GM18508 (cell line): ENCODE measurements around the gene DEUP1.

Experiments
- ATAC-seq: cut with Tn5 transposase; IDR thresholded peaks from one replicate; pipeline ENCODE4 v1.9.1; 2021; ENCODE audit warnings: moderate number of reproducible peaks; ENCODE audit not compliant: insufficient read depth, unreplicated experiment

Gene DEUP1

GRCh38 chr11:93468290-93468689 is 137.7 kb downstream of the DEUP1 start:
- ATAC-seq: no peak

GRCh38 chr11:93474123-93474522 is 143.6 kb downstream of the DEUP1 start:
- no peak for ATAC-seq

- ATAC-seq: no peak
Observed at GRCh38 chr11:93476796-93477195, 146.3 kb downstream of the DEUP1 start.

GRCh38 chr11:93477684-93478234 is 147.2 kb downstream of the DEUP1 start:
- no peak for ATAC-seq

- ATAC-seq: no peak
Observed at GRCh38 chr11:93478841-93479240, 148.3 kb downstream of the DEUP1 start.

GRCh38 chr11:93480256-93480655 is 149.7 kb downstream of the DEUP1 start:
- no peak for ATAC-seq

- no peak for ATAC-seq
Observed at GRCh38 chr11:93480756-93481155, 150.2 kb downstream of the DEUP1 start.

- no peak for ATAC-seq
Observed at GRCh38 chr11:93481279-93481678, 150.7 kb downstream of the DEUP1 start.

GRCh38 chr11:93481696-93482095 is 151.2 kb downstream of the DEUP1 start:
- ATAC-seq: no peak

- no peak for ATAC-seq
Observed at GRCh38 chr11:93482556-93482955, 152.0 kb downstream of the DEUP1 start.

- no peak for ATAC-seq
Observed at GRCh38 chr11:93484716-93485115, 154.2 kb downstream of the DEUP1 start.

GRCh38 chr11:93485983-93486382 is 155.4 kb downstream of the DEUP1 start:
- no peak for ATAC-seq

- no peak for ATAC-seq
Observed at GRCh38 chr11:93487032-93487483, 156.5 kb downstream of the DEUP1 start.
